GM12878 (cell line): ENCODE results near the gene MYO3B. TPM values are rescaled to one million over a fixed set of nuclear protein-coding genes. Genes with fewer than 3 reads are reported as not detected.

Source experiments
- ATAC-seq: fragments of 200-7000 bp; cut with Tn5 transposase; 3 replicates; pipeline ENCODE4 v1.9.1; 2020; ENCODE audit warnings: mild to moderate bottlenecking, moderate library complexity
- BruUV-seq: library from RNA; stranded (reverse); fragments of 400-500 nt; replicated peaks from 2 replicates; lab custom pipeline; 2021; lab: Mats Ljungman, UMichigan
- CTCF ChIA-PET: fragments of 300-600 bp; sonication (Branson Sonifier 250); formaldehyde crosslinking; extraction: SDS; loops from one replicate; lab custom pipeline; 2021; ENCODE audit warnings: inconsistent platforms; lab: Yijun Ruan, JAX
- POLR2A ChIA-PET: fragments of 350-600 bp; formaldehyde crosslinking; extraction: SDS; loops from one replicate; lab custom pipeline; 2021; ENCODE audit warnings: inconsistent platforms; lab: Charles Lee
- RAD21 ChIA-PET: fragments of 300-600 bp; sonication (Branson Sonifier 250); formaldehyde crosslinking; loops from one replicate; lab custom pipeline; 2023; ENCODE audit warnings: antibody characterized with exemption; ENCODE audit not compliant: unreplicated experiment; lab: Charles Lee
- SMC1A ChIA-PET: fragments of 300-600 bp; sonication (Branson Sonifier 250); formaldehyde crosslinking; loops from one replicate; lab custom pipeline; 2023; ENCODE audit not compliant: unreplicated experiment, uncharacterized antibody; lab: Charles Lee
- DNase-seq: peaks from one replicate; pipeline ENCODE4 v3.0.0-alpha.2; 2011; ENCODE audit warnings: low read depth, low spot score
- FAIRE-seq: peaks from 3 replicates; lab custom pipeline; 2011; peaks lifted over from hg19 to GRCh38; lab: Jason Lieb, UNC
- H2AFZ ChIP-seq: 2 replicates; pipeline ENCODE4 v1.6.0; 2011; ENCODE audit warnings: low read depth, low read length, control low read depth; ENCODE audit not compliant: control insufficient read depth
- H3K27ac ChIP-seq: 2 replicates; pipeline ENCODE4 v1.5.1; 2011; ENCODE audit warnings: control low read depth; ENCODE audit not compliant: control insufficient read depth, insufficient read depth
- H3K27me3 ChIP-seq, 2 experiments: replicated peaks in 1 of 2; 2 replicates each; pipeline versions ENCODE4 v1.6.0 to v1.6.1; 2011; ENCODE audit warnings: low read length in 1 of 2; ENCODE audit not compliant: control insufficient read depth in 2 of 2, insufficient read depth in 2 of 2
- H3K36me3 ChIP-seq, 2 experiments: 2 replicates each; pipeline ENCODE4 v1.5.1; 2011; ENCODE audit warnings: low read length in 1 of 2; ENCODE audit not compliant: control insufficient read depth in 2 of 2, insufficient read depth in 2 of 2
- H3K4me1 ChIP-seq: 2 replicates; pipeline ENCODE4 v1.6.1; 2011; ENCODE audit warnings: mild to moderate bottlenecking, low read length, moderate library complexity, mixed read lengths; ENCODE audit not compliant: control insufficient read depth, insufficient read depth
- H3K4me2 ChIP-seq: 2 replicates; pipeline ENCODE4 v1.6.0; 2011; ENCODE audit warnings: control low read depth; ENCODE audit not compliant: control insufficient read depth, insufficient read depth
- H3K4me3 ChIP-seq: fragments of 200-600 bp; sonication (generic); 2 replicates; pipeline ENCODE4 v1.5.1; 2016
- H3K79me2 ChIP-seq: 2 replicates; pipeline ENCODE4 v1.6.0; 2011; ENCODE audit warnings: low read length; ENCODE audit not compliant: control insufficient read depth, insufficient read depth
- H3K9ac ChIP-seq: 2 replicates; pipeline ENCODE4 v1.8.0; 2011; ENCODE audit warnings: low read length, control low read depth, mixed read lengths; ENCODE audit not compliant: control insufficient read depth, insufficient read depth
- H3K9me3 ChIP-seq: replicated peaks from 3 replicates; pipeline ENCODE4 v1.5.1; 2011; ENCODE audit warnings: mild to moderate bottlenecking, low read length; ENCODE audit not compliant: control insufficient read depth, insufficient read depth
- H4K20me1 ChIP-seq: 2 replicates; pipeline ENCODE4 v1.6.0; 2011; ENCODE audit not compliant: control insufficient read depth, insufficient read depth
- ATF7 ChIP-seq: fragments of 450-650 bp; IDR thresholded peaks from 2 replicates; pipeline ENCODE4 v1.6.1; 2016; ENCODE audit warnings: low read depth, mild to moderate bottlenecking
- BMI1 ChIP-seq: fragments of 450-650 bp; IDR thresholded peaks from 2 replicates; pipeline ENCODE4 v1.6.1; 2016; ENCODE audit warnings: mild to moderate bottlenecking, moderate library complexity, borderline replicate concordance
- CBX5 ChIP-seq: sonication (generic); IDR thresholded peaks from 2 replicates; pipeline ENCODE4 v1.6.1; 2016; ENCODE audit warnings: low read depth, moderate library complexity, mild to moderate bottlenecking, inconsistent platforms
- CREB1 ChIP-seq: IDR thresholded peaks from 2 replicates; pipeline ENCODE4 v1.6.1; 2012; ENCODE audit warnings: low read depth, mild to moderate bottlenecking, inconsistent platforms
- GATAD2B ChIP-seq: fragments of 450-650 bp; conservative IDR thresholded peaks from 2 replicates; pipeline ENCODE4 v1.6.1; 2017; ENCODE audit warnings: low read depth, mild to moderate bottlenecking, moderate library complexity
- HCFC1 ChIP-seq: fragments of 150-350 bp; IDR thresholded peaks from 2 replicates; pipeline ENCODE4 v1.6.1; 2014; ENCODE audit warnings: low read length
- MXI1 ChIP-seq: fragments of 150-350 bp; IDR thresholded peaks from 2 replicates; pipeline ENCODE4 v1.6.1; 2011; ENCODE audit warnings: low read depth, mild to moderate bottlenecking, inconsistent platforms, low read length, improper control_type of control experiment
- MYC ChIP-seq: IDR thresholded peaks from 2 replicates; pipeline ENCODE4 v1.6.1; 2011; ENCODE audit warnings: mild to moderate bottlenecking, low read length, moderate library complexity, inconsistent platforms; ENCODE audit not compliant: insufficient read depth, insufficient replicate concordance, insufficient read length, severe bottlenecking
- NFYA ChIP-seq: IDR thresholded peaks from 2 replicates; pipeline ENCODE4 v1.6.1; 2011; ENCODE audit warnings: low read depth, mild to moderate bottlenecking, low read length, improper control_type of control experiment, borderline replicate concordance
- SP1 ChIP-seq: IDR thresholded peaks from one replicate; pipeline ENCODE4 v1.6.1; 2011; ENCODE audit warnings: low read depth, low read length
- ZBTB40 ChIP-seq: fragments of 450-650 bp; IDR thresholded peaks from 2 replicates; pipeline ENCODE4 v1.6.1; 2016; ENCODE audit warnings: mild to moderate bottlenecking, moderate library complexity, borderline replicate concordance
- ZNF622 ChIP-seq: fragments of 450-650 bp; IDR thresholded peaks from 2 replicates; pipeline ENCODE4 v1.6.1; 2017; ENCODE audit warnings: mild to moderate bottlenecking, inconsistent platforms
- WGBS: methylation state at CpG from one replicate; pipeline ENCODE4 v1.1.6; 2016; ENCODE audit warnings: low lambda C conversion rate; ENCODE audit not compliant: insufficient replicate concordance, insufficient coverage; ENCODE audit errors: missing lambda C conversion rate; 5-methylcytosine and 5-hydroxymethylcytosine counted together
- in situ Hi-C: fragments of 300-500 bp; cut with MboI; formaldehyde crosslinking; loops from 9 replicates; pipeline ENCODE4 v1.14.3; 2018; ENCODE audit warnings: mixed read lengths
- intact Hi-C: fragments of 100-400 bp; cut with micrococcal nuclease; formaldehyde crosslinking; loops from one replicate; pipeline ENCODE4 v1.14.2; 2022; ENCODE audit not compliant: unreplicated experiment
- polyA plus RNA-seq, 11 experiments: library from polyadenylated mRNA; depleted of rRNA in 4 of 11; unstranded in 6 of 11; stranded (reverse) in 5 of 11; fragments of >200 nt; fragmentation: Nextera tagmentation in 4 of 11; fragmentation: Illumina TruSeq in 1 of 11; extraction: Ambion mirVana in 4 of 11; extraction: Trizol in 1 of 11; gene quantifications; 1 replicate in 1 of 11; 2 replicates in 10 of 11; pipeline versions ENCODE4 v1.2.1 to v1.2.3, GENCODE V29; 2011 to 2016; ENCODE audit warnings: inconsistent platforms in 2 of 11, missing spikeins in 2 of 11, low read depth in 1 of 11
- total RNA-seq, 4 experiments: library from RNA; depleted of rRNA in 3 of 4; stranded (reverse); fragments of >200 nt in 3 of 4; fragmentation: Illumina TruSeq in 1 of 4; extraction: Trizol in 1 of 4; gene quantifications; 2 replicates each; pipeline versions ENCODE4 v1.2.1 to v1.2.3, GENCODE V29; 2013 to 2021
- TF ChIP-seq, protein P1 (sequence below): IDR thresholded peaks from 2 replicates; pipeline ENCODE4 v1.6.1; 2011; ENCODE audit warnings: low read depth, low read length, improper control_type of control experiment, borderline replicate concordance

The MYO3B gene
- total and polyA plus RNA-seq, 10 of the 15 experiments (the other 5 are each of a cell fraction or from before 2014, with no cell fraction given), result 1.1 to 7.1 (median 2.1) TPM

DNA sequence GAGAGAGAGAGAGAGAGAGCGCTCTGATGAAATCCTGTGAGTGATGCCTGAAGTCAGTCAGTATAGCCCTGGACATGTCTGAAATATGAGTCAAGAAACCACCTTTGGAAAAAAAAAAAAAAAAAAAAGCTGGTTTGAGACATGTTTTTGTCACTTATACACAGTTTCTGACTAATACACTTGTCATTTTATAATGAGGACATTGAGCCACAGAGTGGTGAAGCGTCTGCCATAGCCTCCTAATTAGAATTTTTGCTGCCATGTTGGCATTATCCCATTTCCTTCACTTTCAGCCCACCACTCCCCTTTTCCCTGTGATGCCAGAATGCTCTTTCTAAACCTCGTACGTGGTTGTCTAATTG lies 15.7 kb upstream of the MYO3B start:
- WGBS, result 99% methylated on average over 4 of the region's 4 CpGs
- H3K9ac ChIP-seq, result no peak overlapping the region
- H3K79me2 ChIP-seq, result no peaks in the 10 kb centered on the region
- ChIA-PET SMC1A (interaction anchor here (0.7 to 15.9 kb wide), 8 partner anchors 15 to 247 kb away, joined by 3 to 291 read pairs (median 11); partner anchors contain the start of gene MYO3B), RAD21 (interaction anchor here (1.1 to 10.5 kb wide), 2 partner anchors 16 to 654 kb away, joined by 3 to 124 read pairs; partner anchors contain the start of genes GAD1 and MYO3B), CTCF (interaction anchor here (0.8 to 5.9 kb wide), 7 partner anchors 13 to 138 kb away, joined by 3 to 38 read pairs (median 5); no protein-coding TSS in a partner anchor), POLR2A (interaction anchor here (0.6 to 10.7 kb wide), 6 partner anchors 9 to 71 kb away, joined by 3 to 112 read pairs (median 4); partner anchors contain the start of gene MYO3B)
- no peak overlapping the region for H3K4me2 ChIP-seq
- in situ Hi-C loops (no loop called here), intact Hi-C loops (no loop called here)
- no peaks in the 10 kb centered on the region for H4K20me1 ChIP-seq
- no peak overlapping the region for H3K27ac ChIP-seq
- ATAC-seq (no peak), DNase-seq (no peak), FAIRE-seq (no peak)
- H3K4me1 ChIP-seq, result peaks cover 36% of the 10 kb centered on the region
- H3K27me3 ChIP-seq, result no peaks in the 10 kb centered on the region
- no peaks in the 10 kb centered on the region for H3K9me3 ChIP-seq
- no peak overlapping the region for H3K4me3 ChIP-seq
- TF ChIP-seq, protein P1, sequence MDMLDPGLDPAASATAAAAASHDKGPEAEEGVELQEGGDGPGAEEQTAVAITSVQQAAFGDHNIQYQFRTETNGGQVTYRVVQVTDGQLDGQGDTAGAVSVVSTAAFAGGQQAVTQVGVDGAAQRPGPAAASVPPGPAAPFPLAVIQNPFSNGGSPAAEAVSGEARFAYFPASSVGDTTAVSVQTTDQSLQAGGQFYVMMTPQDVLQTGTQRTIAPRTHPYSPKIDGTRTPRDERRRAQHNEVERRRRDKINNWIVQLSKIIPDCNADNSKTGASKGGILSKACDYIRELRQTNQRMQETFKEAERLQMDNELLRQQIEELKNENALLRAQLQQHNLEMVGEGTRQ, result no peak
- TF ChIP-seq NFYA, result no peak
- no peak for TF ChIP-seq ZNF622
- no peak for TF ChIP-seq HCFC1
- no peak for TF ChIP-seq BMI1
- TF ChIP-seq MYC, result no peak
- TF ChIP-seq SP1, result no peak
- TF ChIP-seq CREB1, result no peak
- TF ChIP-seq CBX5, result no peak
- TF ChIP-seq ATF7, result no peak
- no peak for TF ChIP-seq GATAD2B
- no peak for TF ChIP-seq MXI1
- TF ChIP-seq ZBTB40, result no peak
- no TSS peak for BruUV-seq
- no peak overlapping the region for H2AFZ ChIP-seq
- no peaks in the 10 kb centered on the region for H3K36me3 ChIP-seq
